K562 (cell line): Measurements from ENCODE around the gene HCN4. TPM values are rescaled to one million over a fixed set of nuclear protein-coding genes. Genes with fewer than 3 reads are reported as not detected.

Experiments used
- BRF1 ChIP-seq: IDR thresholded peaks from 3 replicates; pipeline ENCODE4 v1.6.1; 2011; ENCODE audit warnings: borderline replicate concordance, mild to moderate bottlenecking; ENCODE audit not compliant: insufficient read length; ENCODE audit errors: extremely low read depth
- BRF2 ChIP-seq: IDR thresholded peaks from 3 replicates; pipeline ENCODE4 v1.6.1; 2011; ENCODE audit warnings: borderline replicate concordance, mild to moderate bottlenecking; ENCODE audit not compliant: insufficient read length, insufficient read depth
- CREBBP ChIP-seq: IDR thresholded peaks from one replicate; pipeline ENCODE4 v1.6.1; 2012; ENCODE audit warnings: low read depth, mild to moderate bottlenecking, control low read depth, inconsistent platforms, low read length
- NCOA2 ChIP-seq, 2 experiments: fragments of 450-650 bp; IDR thresholded peaks; 2 replicates each; pipeline ENCODE4 v1.6.1; 2018; ENCODE audit warnings: mild to moderate bottlenecking in 2 of 2, moderate library complexity in 1 of 2; ENCODE audit not compliant: partially characterized antibody in 2 of 2
- NONO ChIP-seq, 2 experiments: fragments of 200-400 bp in 1 of 2; fragments of 450-650 bp in 1 of 2; formaldehyde crosslinking in 1 of 2; IDR thresholded peaks; 2 replicates each; pipeline ENCODE4 v1.6.1; 2017; ENCODE audit warnings: low read depth in 2 of 2, mild to moderate bottlenecking in 2 of 2, moderate library complexity in 2 of 2, low read length in 1 of 2
- POLR2G ChIP-seq: fragments of 200-400 bp; formaldehyde crosslinking; IDR thresholded peaks from 2 replicates; pipeline ENCODE4 v1.6.1; 2017; ENCODE audit warnings: low read depth, mild to moderate bottlenecking, antibody characterized with exemption, low read length, moderate library complexity
- RBM39 ChIP-seq: fragments of 200-400 bp; formaldehyde crosslinking; optimal IDR thresholded peaks from 2 replicates; pipeline ENCODE3; 2018; ENCODE audit warnings: low read depth, low read length
- SMARCA4 ChIP-seq: fragments of 450-650 bp; IDR thresholded peaks from 2 replicates; pipeline ENCODE4 v1.6.1; 2016
- SRSF3 ChIP-seq: fragments of 200-400 bp; formaldehyde crosslinking; IDR thresholded peaks from 2 replicates; pipeline ENCODE4 v1.6.1; 2016; ENCODE audit warnings: mild to moderate bottlenecking, low read length, moderate library complexity; ENCODE audit not compliant: insufficient read depth
- TRIM25 ChIP-seq: fragments of 450-650 bp; IDR thresholded peaks from 2 replicates; pipeline ENCODE4 v1.7.0; 2016; ENCODE audit warnings: borderline replicate concordance
- ZNF764 ChIP-seq: fragments of 250-450 bp; sonication (Bioruptor Pico); IDR thresholded peaks from 2 replicates; pipeline ENCODE4 v1.4.0; 2020; ENCODE audit warnings: low read depth, mild to moderate bottlenecking, moderate library complexity
- polyA plus RNA-seq, 8 experiments: library from polyadenylated mRNA; depleted of rRNA in 4 of 8; stranded (reverse) in 5 of 8; unstranded in 3 of 8; fragments of >200 nt; fragmentation: Nextera tagmentation in 2 of 8; fragmentation: Illumina TruSeq in 1 of 8; extraction: Ambion mirVana in 2 of 8; extraction: Trizol in 1 of 8; gene quantifications; 2 replicates each; pipeline versions ENCODE4 v1.2.1 to v1.2.3, GENCODE V29; 2011 to 2014; ENCODE audit warnings: inconsistent platforms in 1 of 8, missing spikeins in 1 of 8
- total RNA-seq, 7 experiments: library from RNA; depleted of rRNA in 6 of 7; stranded (reverse); fragments of >200 nt in 6 of 7; fragmentation: Illumina TruSeq in 2 of 7; extraction: Trizol in 2 of 7; gene quantifications; 2 replicates each; pipeline versions ENCODE4 v1.2.1 to v1.2.3, GENCODE V29; 2011 to 2021; ENCODE audit warnings: low replicate concordance in 1 of 7

Gene HCN4
- total and polyA plus RNA-seq, 9 of the 15 experiments (the other 6 are each of a cell fraction or from before 2014, with no cell fraction given): not detected

GRCh38 chr15:73394782-73395181 lies 26.0 kb upstream of the HCN4 start (continued):
- TF ChIP-seq ZNF764 (no peak), SRSF3 (no peak), TRIM25 (no peak), BRF1 (no peak), POLR2G (no peak), CREBBP (no peak), NCOA2 (IDR thresholded peaks at IDR 0.05; ENCODE audit: partially characterized antibody in 2 of 2) (no peak), RBM39 (no peak), BRF2 (no peak), SMARCA4 (no peak), NONO (IDR thresholded peaks at IDR 0.05; ENCODE audit: low read depth in 2 of 2, low read length in 1 of 2) (no peak)
- TF ChIP-seq, all 486 proteins: peak for 0
